DOHH2 (cell line): Measurements from ENCODE around the gene MYO10.

Experiments used
- EZH2phosphoT487 ChIP-seq: fragments of 200-600 bp; sonication (generic); IDR thresholded peaks from 2 replicates; pipeline ENCODE4 v1.6.1; 2017; ENCODE audit warnings: borderline replicate concordance, mild to moderate bottlenecking, antibody characterized with exemption, low read length, moderate library complexity, mixed read lengths
- TF ChIP-seq, protein P1 (sequence below): fragments of 200-600 bp; sonication (generic); IDR thresholded peaks from one replicate; pipeline ENCODE4 v1.5.1; 2014; ENCODE audit warnings: antibody characterized with exemption, mild to moderate bottlenecking, low read depth, low read length; ENCODE audit not compliant: poor library complexity, severe bottlenecking

DNA sequence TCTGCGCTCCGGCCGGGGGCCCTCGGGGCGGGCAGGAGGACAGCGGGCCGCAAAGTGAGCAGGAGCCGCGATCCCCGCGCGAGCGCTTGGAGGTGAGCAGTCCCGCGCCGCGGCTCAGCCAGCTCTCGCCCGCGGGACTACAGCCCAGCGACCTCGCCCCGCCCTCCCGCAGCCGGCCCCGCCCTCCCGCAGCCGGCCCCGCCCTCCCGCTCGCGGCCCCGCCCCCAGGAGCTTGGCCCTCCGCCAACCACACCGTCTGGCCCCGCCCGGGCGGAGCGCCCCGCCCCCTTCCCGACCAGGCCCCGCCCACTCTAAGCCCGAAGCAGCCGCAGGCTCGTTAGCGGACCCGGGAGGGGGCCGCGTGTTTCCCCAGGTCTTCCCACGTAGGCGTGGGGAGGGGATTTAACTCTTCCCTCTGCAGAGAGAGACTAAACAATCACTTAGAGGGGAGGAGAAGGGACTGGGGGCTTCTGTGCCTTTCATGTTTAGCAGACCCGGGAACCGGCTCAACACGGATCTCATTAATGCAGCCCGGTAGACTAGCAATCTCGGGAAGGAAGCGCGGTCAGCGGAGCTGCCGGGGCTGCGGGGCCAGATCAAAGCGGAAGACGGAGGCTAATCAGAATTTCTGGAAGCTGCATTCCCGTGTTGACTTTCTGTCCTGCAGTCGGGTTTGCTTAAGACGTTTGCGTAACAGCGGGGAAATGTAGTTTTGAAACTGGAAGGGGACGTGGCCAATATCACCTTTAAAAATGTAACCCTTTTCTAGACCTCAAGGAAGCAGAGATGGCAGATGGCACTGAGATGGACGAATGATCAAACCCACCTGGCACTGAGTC lies at the start of gene MYO10:
- TF ChIP-seq, protein P1, sequence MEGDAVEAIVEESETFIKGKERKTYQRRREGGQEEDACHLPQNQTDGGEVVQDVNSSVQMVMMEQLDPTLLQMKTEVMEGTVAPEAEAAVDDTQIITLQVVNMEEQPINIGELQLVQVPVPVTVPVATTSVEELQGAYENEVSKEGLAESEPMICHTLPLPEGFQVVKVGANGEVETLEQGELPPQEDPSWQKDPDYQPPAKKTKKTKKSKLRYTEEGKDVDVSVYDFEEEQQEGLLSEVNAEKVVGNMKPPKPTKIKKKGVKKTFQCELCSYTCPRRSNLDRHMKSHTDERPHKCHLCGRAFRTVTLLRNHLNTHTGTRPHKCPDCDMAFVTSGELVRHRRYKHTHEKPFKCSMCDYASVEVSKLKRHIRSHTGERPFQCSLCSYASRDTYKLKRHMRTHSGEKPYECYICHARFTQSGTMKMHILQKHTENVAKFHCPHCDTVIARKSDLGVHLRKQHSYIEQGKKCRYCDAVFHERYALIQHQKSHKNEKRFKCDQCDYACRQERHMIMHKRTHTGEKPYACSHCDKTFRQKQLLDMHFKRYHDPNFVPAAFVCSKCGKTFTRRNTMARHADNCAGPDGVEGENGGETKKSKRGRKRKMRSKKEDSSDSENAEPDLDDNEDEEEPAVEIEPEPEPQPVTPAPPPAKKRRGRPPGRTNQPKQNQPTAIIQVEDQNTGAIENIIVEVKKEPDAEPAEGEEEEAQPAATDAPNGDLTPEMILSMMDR: no peak
- no peak for TF ChIP-seq EZH2phosphoT487
